Common myeloid progenitor, CD34-positive (primary cell): ENCODE measurements around the gene TGFBR2.

Source experiments
- CTCF ChIA-PET: fragments of 350-600 bp; sonication (Branson Sonifier 250); formaldehyde crosslinking; loops from one replicate; lab custom pipeline; 2021; ENCODE audit warnings: antibody characterized with exemption; lab: Charles Lee
- POLR2A ChIA-PET: fragments of 350-600 bp; sonication (Branson Sonifier 250); formaldehyde crosslinking; loops from one replicate; lab custom pipeline; 2021; ENCODE audit warnings: antibody characterized with exemption; lab: Charles Lee
- DNase-seq, 3 donors: peaks; one replicate each; pipeline versions ENCODE4 v3.0.0 to v3.0.0-alpha.2; 2013
- H3K27ac ChIP-seq, 2 experiments: 1 replicate in 1 of 2; 2 replicates in 1 of 2; pipeline ENCODE4 v1.7.0; 2013; ENCODE audit warnings: inconsistent platforms in 2 of 2, low read length in 2 of 2, mild to moderate bottlenecking in 2 of 2, low read depth in 1 of 2, moderate library complexity in 1 of 2; ENCODE audit not compliant: severe bottlenecking in 2 of 2, insufficient read depth in 1 of 2, poor library complexity in 1 of 2
- H3K27me3 ChIP-seq, 5 experiments: replicated peaks in 2 of 5; 1 replicate in 3 of 5; 2 replicates in 2 of 5; pipeline versions ENCODE4 v1.6.1 to v1.7.0; 2013; ENCODE audit warnings: low read length in 4 of 5, mild to moderate bottlenecking in 2 of 5, moderate library complexity in 2 of 5, inconsistent platforms in 1 of 5; ENCODE audit not compliant: insufficient read depth in 5 of 5, control insufficient read depth in 4 of 5
- H3K36me3 ChIP-seq, 4 experiments: 1 replicate in 2 of 4; 2 replicates in 2 of 4; pipeline versions ENCODE4 v1.6.1 to v1.7.0; 2013; ENCODE audit warnings: low read length in 3 of 4, control low read depth in 1 of 4, mild to moderate bottlenecking in 1 of 4; ENCODE audit not compliant: control insufficient read depth in 4 of 4, insufficient read depth in 4 of 4
- H3K4me1 ChIP-seq, 4 experiments: 1 replicate in 3 of 4; 2 replicates in 1 of 4; pipeline versions ENCODE4 v1.6.1 to v1.7.1; 2013; ENCODE audit warnings: low read length in 3 of 4, mild to moderate bottlenecking in 3 of 4, control low read depth in 1 of 4, inconsistent platforms in 1 of 4, moderate library complexity in 1 of 4; ENCODE audit not compliant: control insufficient read depth in 4 of 4, insufficient read depth in 4 of 4; ENCODE audit errors: control extremely low read depth in 1 of 4
- H3K4me3 ChIP-seq, 7 experiments: 1 replicate in 4 of 7; 2 replicates in 3 of 7; pipeline versions ENCODE4 v1.5.1 to v1.7.0; 2013; ENCODE audit warnings: mild to moderate bottlenecking in 7 of 7, low read length in 6 of 7, moderate library complexity in 6 of 7, inconsistent platforms in 2 of 7, low read depth in 2 of 7, control low read depth in 1 of 7; ENCODE audit not compliant: insufficient read depth in 4 of 7, control insufficient read depth in 1 of 7; ENCODE audit errors: extremely low read depth in 1 of 7
- H3K9me3 ChIP-seq, 5 experiments: 1 replicate in 4 of 5; 2 replicates in 1 of 5; pipeline versions ENCODE4 v1.6.1 to v1.7.1; 2013; ENCODE audit warnings: low read length in 4 of 5, mild to moderate bottlenecking in 2 of 5, inconsistent platforms in 1 of 5, low read depth in 1 of 5, moderate library complexity in 1 of 5; ENCODE audit not compliant: control insufficient read depth in 4 of 5, insufficient read depth in 2 of 5; ENCODE audit errors: control extremely low read depth in 1 of 5
- WGBS: methylation state at CpG from one replicate; pipeline ENCODE4 v1.1.5; 2013; ENCODE audit not compliant: insufficient coverage; 5-methylcytosine and 5-hydroxymethylcytosine counted together

The TGFBR2 gene

GRCh38 chr3:30654269-30654668 is 47.9 kb downstream of the TGFBR2 start:
- Histone ChIP-seq H3K9me3 (no peaks in the 10 kb centered on the region), H3K27ac (no peak overlapping the region), H3K27me3 (no peaks in the 10 kb centered on the region), H3K36me3 (peaks cover 13 to 65% (median 37%) of the 10 kb centered on the region in 4 experiments), H3K4me1 (peaks cover 35 to 65% (median 40%) of the 10 kb centered on the region in 4 experiments), H3K4me3 (no peak overlapping the region)
- ChIA-PET CTCF (interaction anchor here (0.9 kb wide), 1 partner anchor 31 kb away, joined by 3 read pairs; no protein-coding TSS in a partner anchor), POLR2A (no interaction called here)
- 100% methylated on average over 1 of the region's 1 CpG for WGBS
- DNase-seq = no peak

GRCh38 chr3:30655187-30655812 is 48.9 kb downstream of the TGFBR2 start:
- H3K27ac ChIP-seq = no peak overlapping the region
- H3K4me1 ChIP-seq = peaks cover 31 to 61% (median 38%) of the 10 kb centered on the region in 4 experiments

GRCh38 chr3:30656624-30657141 is 50.3 kb downstream of the TGFBR2 start:
- ChIA-PET CTCF (interaction anchor here (1.7 to 3.6 kb wide), 2 partner anchors 8 to 37 kb away, joined by 7 to 14 read pairs; no protein-coding TSS in a partner anchor), POLR2A (no interaction called here)
- WGBS = 96% methylated on average over 3 of the region's 3 CpGs
- H3K4me3 ChIP-seq = no peak overlapping the region
- H3K4me1 ChIP-seq = peaks cover 31 to 65% (median 40%) of the 10 kb centered on the region in 4 experiments
- no peak overlapping the region for H3K27ac ChIP-seq
- DNase-seq = no peak
- no peaks in the 10 kb centered on the region for H3K27me3 ChIP-seq
- no peaks in the 10 kb centered on the region for H3K9me3 ChIP-seq
- peaks cover 9 to 65% (median 32%) of the 10 kb centered on the region in 4 experiments for H3K36me3 ChIP-seq

More at GRCh38 chr3:30655187-30655812, 48.9 kb downstream of the TGFBR2 start:
- peak in 2 of 3 donors; percentile 75 to 84 for DNase-seq
- 10% methylated on average over 1 of the region's 5 CpGs for WGBS
- Histone ChIP-seq H3K36me3 (peaks cover 13 to 73% (median 34%) of the 10 kb centered on the region in 4 experiments), H3K9me3 (no peaks in the 10 kb centered on the region), H3K4me3 (no peak overlapping the region), H3K27me3 (no peaks in the 10 kb centered on the region)
- POLR2A ChIA-PET = no interaction called here
- CTCF ChIA-PET = interaction anchor here (0.7 to 3.6 kb wide), 5 partner anchors 10 to 48 kb away, joined by 3 to 14 read pairs (median 4); no protein-coding TSS in a partner anchor

GRCh38 chr3:30657914-30658313 is 51.5 kb downstream of the TGFBR2 start:
- H3K9me3 ChIP-seq = no peaks in the 10 kb centered on the region
- peaks cover 9 to 56% (median 29%) of the 10 kb centered on the region in 4 experiments for H3K36me3 ChIP-seq
- ChIA-PET POLR2A (interaction anchor here (1.0 to 1.1 kb wide), 2 partner anchors 40 to 46 kb away, joined by 3 to 6 read pairs; no protein-coding TSS in a partner anchor), CTCF (interaction anchor here (0.9 to 3.6 kb wide), 10 partner anchors 9 to 459 kb away, joined by 3 to 18 read pairs (median 5); no protein-coding TSS in a partner anchor)
- WGBS = 76% methylated on average over 3 of the region's 3 CpGs
- H3K27ac ChIP-seq = no peak overlapping the region
- DNase-seq = no peak
- H3K4me1 ChIP-seq = peaks cover 31 to 66% (median 40%) of the 10 kb centered on the region in 4 experiments
- H3K27me3 ChIP-seq = no peaks in the 10 kb centered on the region
- peak overlapping the region in 1 of 7 experiments; percentile 6 for H3K4me3 ChIP-seq

GRCh38 chr3:30658328-30659052 is 52.1 kb downstream of the TGFBR2 start:
- Histone ChIP-seq H3K9me3 (no peaks in the 10 kb centered on the region), H3K36me3 (peaks cover 9 to 54% (median 29%) of the 10 kb centered on the region in 4 experiments), H3K27ac (peak overlapping the region in 1 of 2 experiments; percentile 50), H3K4me3 (peak overlapping the region in 5 of 7 experiments; percentile 2 to 36 (median 13)), H3K4me1 (peaks cover 31 to 72% (median 42%) of the 10 kb centered on the region in 4 experiments), H3K27me3 (no peaks in the 10 kb centered on the region)
- DNase-seq = peak in 2 of 3 donors; percentile 71 to 85
- ChIA-PET CTCF (interaction anchor here (0.9 to 3.6 kb wide), 16 partner anchors 8 to 460 kb away, joined by 3 to 18 read pairs (median 4); no protein-coding TSS in a partner anchor), POLR2A (interaction anchor here (1.0 to 1.1 kb wide), 2 partner anchors 40 to 47 kb away, joined by 3 to 6 read pairs; no protein-coding TSS in a partner anchor)
- WGBS = 2% methylated on average over 8 of the region's 9 CpGs

- DNase-seq = peak in 1 of 3 donors; percentile 48
- peaks cover 35 to 76% (median 48%) of the 10 kb centered on the region in 4 experiments for H3K4me1 ChIP-seq
Observed at GRCh38 chr3:30659270-30660130, 53.1 kb downstream of the TGFBR2 start.

More at GRCh38 chr3:30659270-30660130, 53.1 kb downstream of the TGFBR2 start:
- peaks cover 9 to 45% (median 25%) of the 10 kb centered on the region in 4 experiments for H3K36me3 ChIP-seq
- no peaks in the 10 kb centered on the region for H3K9me3 ChIP-seq
- H3K27ac ChIP-seq = peak overlapping the region in 1 of 2 experiments; percentile 50
- CTCF ChIA-PET = interaction anchor here (0.9 to 2.3 kb wide), 7 partner anchors 9 to 141 kb away, joined by 3 to 18 read pairs (median 4); no protein-coding TSS in a partner anchor
- H3K27me3 ChIP-seq = no peaks in the 10 kb centered on the region
- peak overlapping the region in 1 of 7 experiments; percentile 36 for H3K4me3 ChIP-seq
- WGBS = 100% methylated on average over 5 of the region's 7 CpGs
- POLR2A ChIA-PET = no interaction called here
